Thyroid gland (tissue), 4 donors: ENCODE measurements around the gene CHST8. TPM values are rescaled to one million over a fixed set of nuclear protein-coding genes. Genes with fewer than 3 reads are reported as not detected.

ENCODE experiments used
- DNase-seq, 2 donors: peaks; one replicate each; pipeline ENCODE4 v3.0.0-alpha.2; 2019
- H3K27ac ChIP-seq, 3 donors: fragments of 200-600 bp; sonication (generic); 1 replicate in 2 of 3; 2 replicates in 1 of 3; pipeline ENCODE4 v1.5.1; 2016 to 2019; ENCODE audit warnings: mild to moderate bottlenecking in 1 of 3, moderate library complexity in 1 of 3
- H3K27me3 ChIP-seq: fragments of 200-600 bp; sonication (generic); one replicate; pipeline ENCODE4 v1.5.1; 2019
- H3K36me3 ChIP-seq, 2 donors: fragments of 200-600 bp; sonication (generic); one replicate each; pipeline ENCODE4 v1.5.1; 2016 to 2019
- H3K4me1 ChIP-seq, 2 donors: fragments of 200-600 bp; sonication (generic); one replicate each; pipeline ENCODE4 v1.5.1; 2017 to 2019
- H3K4me3 ChIP-seq, 3 donors: fragments of 200-600 bp; sonication (generic); replicated peaks in 1 of 3; 1 replicate in 2 of 3; 2 replicates in 1 of 3; pipeline ENCODE4 v1.5.1; 2016; ENCODE audit warnings: mild to moderate bottlenecking in 1 of 3
- H3K9me3 ChIP-seq: fragments of 200-600 bp; sonication (generic); one replicate; pipeline ENCODE4 v1.5.1; 2017
- POLR2A ChIP-seq, 2 donors: fragments of 450-650 bp; IDR thresholded peaks; one replicate each; pipeline ENCODE4 v1.6.1; 2017; ENCODE audit warnings: antibody characterized with exemption in 2 of 2, mild to moderate bottlenecking in 2 of 2, moderate library complexity in 1 of 2
- WGBS, 2 donors: methylation state at CpG; one replicate each; pipeline ENCODE4 v1.1.5; 2017; 5-methylcytosine and 5-hydroxymethylcytosine counted together
- intact Hi-C: fragments of 100-400 bp; cut with DNase I; formaldehyde crosslinking; loops from one replicate; pipeline ENCODE4 v1.15.1; 2023
- total RNA-seq, 4 donors: library from RNA; depleted of rRNA; stranded (reverse); fragments of >200 nt; gene quantifications; one replicate each; pipeline ENCODE4 v1.2.3, GENCODE V29; 2016
- TF ChIP-seq, protein P1 (sequence below), 6 experiments: fragments of 200-600 bp in 3 of 6; fragments of 450-650 bp in 3 of 6; sonication (generic) in 3 of 6; IDR thresholded peaks; one replicate each; pipeline ENCODE4 v1.5.1; 2016 to 2019; ENCODE audit warnings: antibody characterized with exemption in 6 of 6, mild to moderate bottlenecking in 2 of 6, inconsistent platforms in 1 of 6, moderate library complexity in 1 of 6

CHST8 gene
- total RNA-seq, 4 donors from 2014 or later: 0.83 to 2.6 (median 1.4) TPM; not detected in 1

GRCh38 chr19:33631609-33631973 lies 9.8 kb downstream of the CHST8 start:
- TF ChIP-seq, protein P1, sequence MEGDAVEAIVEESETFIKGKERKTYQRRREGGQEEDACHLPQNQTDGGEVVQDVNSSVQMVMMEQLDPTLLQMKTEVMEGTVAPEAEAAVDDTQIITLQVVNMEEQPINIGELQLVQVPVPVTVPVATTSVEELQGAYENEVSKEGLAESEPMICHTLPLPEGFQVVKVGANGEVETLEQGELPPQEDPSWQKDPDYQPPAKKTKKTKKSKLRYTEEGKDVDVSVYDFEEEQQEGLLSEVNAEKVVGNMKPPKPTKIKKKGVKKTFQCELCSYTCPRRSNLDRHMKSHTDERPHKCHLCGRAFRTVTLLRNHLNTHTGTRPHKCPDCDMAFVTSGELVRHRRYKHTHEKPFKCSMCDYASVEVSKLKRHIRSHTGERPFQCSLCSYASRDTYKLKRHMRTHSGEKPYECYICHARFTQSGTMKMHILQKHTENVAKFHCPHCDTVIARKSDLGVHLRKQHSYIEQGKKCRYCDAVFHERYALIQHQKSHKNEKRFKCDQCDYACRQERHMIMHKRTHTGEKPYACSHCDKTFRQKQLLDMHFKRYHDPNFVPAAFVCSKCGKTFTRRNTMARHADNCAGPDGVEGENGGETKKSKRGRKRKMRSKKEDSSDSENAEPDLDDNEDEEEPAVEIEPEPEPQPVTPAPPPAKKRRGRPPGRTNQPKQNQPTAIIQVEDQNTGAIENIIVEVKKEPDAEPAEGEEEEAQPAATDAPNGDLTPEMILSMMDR (IDR thresholded peaks at IDR 0.05): no peak
- TF ChIP-seq POLR2A (IDR thresholded peaks at IDR 0.05): no peak
- 49 to 63% methylated on average over 6 of the region's 6 CpGs for WGBS, 2 donors
- Histone ChIP-seq H3K27ac (no peak overlapping the region), H3K4me3 (no peak overlapping the region), H3K9me3 (no peaks in the 10 kb centered on the region), H3K4me1 (no peaks in the 10 kb centered on the region), H3K36me3 (no peaks in the 10 kb centered on the region), H3K27me3 (no peaks in the 10 kb centered on the region)
- intact Hi-C loops: no loop called here
- no peak for DNase-seq

- intact Hi-C loops: no loop called here
- Histone ChIP-seq H3K9me3 (no peaks in the 10 kb centered on the region), H3K4me1 (no peaks in the 10 kb centered on the region), H3K27ac (no peak overlapping the region), H3K27me3 (no peaks in the 10 kb centered on the region), H3K36me3 (no peaks in the 10 kb centered on the region), H3K4me3 (no peak overlapping the region)
- TF ChIP-seq, protein P1 (IDR thresholded peaks at IDR 0.05): no peak
- TF ChIP-seq POLR2A (IDR thresholded peaks at IDR 0.05): no peak
- no peak for DNase-seq
- WGBS, 2 donors: 70 to 71% methylated on average over 14 of the region's 14 CpGs
Observed at GRCh38 chr19:33634361-33635091, 12.8 kb downstream of the CHST8 start.

DNA sequence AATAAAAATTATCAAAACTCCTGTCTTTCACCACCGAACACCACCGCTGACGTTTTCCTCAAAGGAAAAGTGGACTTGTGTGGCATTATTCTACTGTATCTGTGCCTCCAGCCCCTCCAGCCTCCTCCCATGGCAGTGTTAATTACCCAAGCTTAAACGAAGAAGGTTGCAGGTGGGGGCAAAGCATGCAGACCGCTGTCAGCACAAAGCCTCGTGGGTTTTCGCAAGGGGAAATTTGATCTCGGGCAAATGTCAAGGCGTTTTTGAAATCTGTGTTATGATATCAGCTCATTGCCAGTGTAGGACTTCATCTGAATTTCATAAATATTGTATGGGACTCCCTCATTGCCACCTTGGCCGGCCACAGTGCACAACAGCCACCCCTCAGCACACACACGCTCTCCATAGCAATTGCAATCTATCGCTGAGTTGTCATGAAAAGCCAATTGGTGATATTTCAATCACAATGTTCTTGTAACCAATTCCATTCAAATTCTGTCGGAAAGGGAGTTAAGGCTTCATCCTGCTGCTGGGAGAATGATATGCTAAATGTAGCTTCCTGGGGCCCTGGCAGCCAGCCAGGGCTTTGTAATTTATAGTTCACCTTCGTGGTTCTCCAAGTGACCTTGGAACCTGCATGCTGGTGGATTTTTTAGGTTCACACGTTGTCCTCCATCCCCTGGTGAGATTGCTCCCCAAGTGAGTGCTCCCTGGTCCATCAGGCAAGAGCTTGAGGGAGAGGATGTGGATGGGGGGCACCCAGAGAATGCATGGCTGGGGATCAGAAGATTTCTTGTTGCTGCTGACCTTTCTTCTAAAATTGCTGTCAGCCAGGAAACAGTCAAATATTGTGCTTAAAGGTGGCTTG lies 16.6 kb downstream of the CHST8 start:
- WGBS, 2 donors: 27 to 32% methylated on average over 15 of the region's 15 CpGs

GRCh38 chr19:33639035-33639681 lies 17.4 kb downstream of the CHST8 start:
- intact Hi-C loops: no loop called here
- Histone ChIP-seq H3K27ac (no peak overlapping the region), H3K4me3 (no peak overlapping the region), H3K36me3 (no peaks in the 10 kb centered on the region), H3K27me3 (no peaks in the 10 kb centered on the region), H3K9me3 (no peaks in the 10 kb centered on the region), H3K4me1 (no peaks in the 10 kb centered on the region)
- 51 to 52% methylated on average over 14 of the region's 14 CpGs for WGBS, 2 donors
- TF ChIP-seq POLR2A (IDR thresholded peaks at IDR 0.05): no peak
- TF ChIP-seq, protein P1 (IDR thresholded peaks at IDR 0.05): no peak
- DNase-seq: no peak

More for the DNA sequence above, 16.6 kb downstream of the CHST8 start:
- DNase-seq: no peak
- H3K4me3 ChIP-seq: no peak overlapping the region
- intact Hi-C loops: no loop called here
- H3K9me3 ChIP-seq: no peaks in the 10 kb centered on the region
- H3K27ac ChIP-seq: no peak overlapping the region
- H3K27me3 ChIP-seq: no peaks in the 10 kb centered on the region
- TF ChIP-seq POLR2A (IDR thresholded peaks at IDR 0.05): no peak
- TF ChIP-seq, protein P1 (IDR thresholded peaks at IDR 0.05): no peak
- H3K36me3 ChIP-seq: no peaks in the 10 kb centered on the region
- H3K4me1 ChIP-seq: no peaks in the 10 kb centered on the region
